Measurements from ENCODE around the gene EFL1. TPM values are rescaled to one million over a fixed set of nuclear protein-coding genes. Genes with fewer than 3 reads are reported as not detected.
"Not testable (repeated sequence)": the region's sequence is repeated elsewhere in the genome, so short reads cannot be mapped to it uniquely, and the experiment has no call there.

Gene EFL1
- total and polyA plus RNA-seq, 2 donors: 10.4 to 25.5 TPM

GRCh38 chr15:82261566-82262421, 740 bp downstream of the EFL1 start:
- 7% methylated on average over 19 of the region's 19 CpGs for WGBS
- DNase-seq (ENCODE audit: low read depth in 6 of 9, low spot score in 9 of 9): peak in 1 of 9 donors; percentile 19
- H3K27me3 ChIP-seq (ENCODE audit: control insufficient read depth in 2 of 2, insufficient read depth in 1 of 2, low read length in 1 of 2); H3K36me3 ChIP-seq (ENCODE audit: control insufficient read depth in 2 of 2, insufficient read depth in 2 of 2, low read length in 1 of 2); H3K9me3 ChIP-seq (ENCODE audit: control insufficient read depth in 2 of 2, insufficient read depth in 1 of 2, low read length in 1 of 2): not testable (repeated sequence)
- peaks cover 0 to 14% of the 10 kb centered on the region in 2 donors for H3K4me1 ChIP-seq (ENCODE audit: control insufficient read depth in 2 of 2, insufficient read depth in 2 of 2, low read length in 2 of 2)
- peak overlapping the region; percentile 90 to 96 for H3K4me3 ChIP-seq (ENCODE audit: low read length in 2 of 2)
- H3K27ac ChIP-seq (ENCODE audit: low read depth in 1 of 2, low read length in 1 of 2): peak overlapping the region; percentile 63 to 81

- not testable (repeated sequence) for H3K9me3 ChIP-seq (ENCODE audit: control insufficient read depth in 2 of 2, insufficient read depth in 1 of 2, low read length in 1 of 2); DNase-seq (ENCODE audit: low read depth in 6 of 9, low spot score in 9 of 9); H3K27ac ChIP-seq (ENCODE audit: low read depth in 1 of 2, low read length in 1 of 2); H3K27me3 ChIP-seq (ENCODE audit: control insufficient read depth in 2 of 2, insufficient read depth in 1 of 2, low read length in 1 of 2); H3K4me1 ChIP-seq (ENCODE audit: control insufficient read depth in 2 of 2, insufficient read depth in 2 of 2, low read length in 2 of 2); H3K4me3 ChIP-seq (ENCODE audit: low read length in 2 of 2)
- 97% methylated on average over 3 of the region's 3 CpGs for WGBS
- H3K36me3 ChIP-seq (ENCODE audit: control insufficient read depth in 2 of 2, insufficient read depth in 2 of 2, low read length in 1 of 2): peaks cover 2 to 10% of the 10 kb centered on the region in 2 donors
Observed at GRCh38 chr15:82248261-82248660, 14.3 kb downstream of the EFL1 start.

GRCh38 chr15:82245956-82246355, 16.6 kb downstream of the EFL1 start:
- DNase-seq (ENCODE audit: low read depth in 6 of 9, low spot score in 9 of 9); H3K27ac ChIP-seq (ENCODE audit: low read depth in 1 of 2, low read length in 1 of 2); H3K4me1 ChIP-seq (ENCODE audit: control insufficient read depth in 2 of 2, insufficient read depth in 2 of 2, low read length in 2 of 2); H3K27me3 ChIP-seq (ENCODE audit: control insufficient read depth in 2 of 2, insufficient read depth in 1 of 2, low read length in 1 of 2); H3K9me3 ChIP-seq (ENCODE audit: control insufficient read depth in 2 of 2, insufficient read depth in 1 of 2, low read length in 1 of 2); H3K4me3 ChIP-seq (ENCODE audit: low read length in 2 of 2): not testable (repeated sequence)
- peaks cover 0 to 10% of the 10 kb centered on the region in 2 donors for H3K36me3 ChIP-seq (ENCODE audit: control insufficient read depth in 2 of 2, insufficient read depth in 2 of 2, low read length in 1 of 2)
- 97% methylated on average over 5 of the region's 5 CpGs for WGBS

- H3K4me1 ChIP-seq (ENCODE audit: control insufficient read depth in 2 of 2, insufficient read depth in 2 of 2, low read length in 2 of 2); H3K27me3 ChIP-seq (ENCODE audit: control insufficient read depth in 2 of 2, insufficient read depth in 1 of 2, low read length in 1 of 2); DNase-seq (ENCODE audit: low read depth in 6 of 9, low spot score in 9 of 9); H3K4me3 ChIP-seq (ENCODE audit: low read length in 2 of 2); H3K27ac ChIP-seq (ENCODE audit: low read depth in 1 of 2, low read length in 1 of 2); H3K9me3 ChIP-seq (ENCODE audit: control insufficient read depth in 2 of 2, insufficient read depth in 1 of 2, low read length in 1 of 2): not testable (repeated sequence)
- WGBS: 95% methylated on average over 3 of the region's 5 CpGs
- H3K36me3 ChIP-seq (ENCODE audit: control insufficient read depth in 2 of 2, insufficient read depth in 2 of 2, low read length in 1 of 2): peaks cover 10 to 17% of the 10 kb centered on the region in 2 donors
Observed at GRCh38 chr15:82243644-82244043, 18.9 kb downstream of the EFL1 start.

GRCh38 chr15:82241836-82242499, 20.6 kb downstream of the EFL1 start:
- not testable (repeated sequence) for DNase-seq (ENCODE audit: low read depth in 6 of 9, low spot score in 9 of 9); H3K4me3 ChIP-seq (ENCODE audit: low read length in 2 of 2); H3K4me1 ChIP-seq (ENCODE audit: control insufficient read depth in 2 of 2, insufficient read depth in 2 of 2, low read length in 2 of 2); H3K27ac ChIP-seq (ENCODE audit: low read depth in 1 of 2, low read length in 1 of 2); H3K27me3 ChIP-seq (ENCODE audit: control insufficient read depth in 2 of 2, insufficient read depth in 1 of 2, low read length in 1 of 2); H3K9me3 ChIP-seq (ENCODE audit: control insufficient read depth in 2 of 2, insufficient read depth in 1 of 2, low read length in 1 of 2)
- WGBS: 98% methylated on average over 1 of the region's 1 CpG
- H3K36me3 ChIP-seq (ENCODE audit: control insufficient read depth in 2 of 2, insufficient read depth in 2 of 2, low read length in 1 of 2): peaks cover 16 to 17% of the 10 kb centered on the region in 2 donors

GRCh38 chr15:82239685-82240391, 22.7 kb downstream of the EFL1 start:
- Histone ChIP-seq H3K27me3 (ENCODE audit: control insufficient read depth in 2 of 2, insufficient read depth in 1 of 2, low read length in 1 of 2) (no peaks in the 10 kb centered on the region), H3K36me3 (ENCODE audit: control insufficient read depth in 2 of 2, insufficient read depth in 2 of 2, low read length in 1 of 2) (peaks cover 12 to 16% of the 10 kb centered on the region in 2 donors), H3K9me3 (ENCODE audit: control insufficient read depth in 2 of 2, insufficient read depth in 1 of 2, low read length in 1 of 2) (no peaks in the 10 kb centered on the region), H3K4me3 (ENCODE audit: low read length in 2 of 2) (no peak overlapping the region), H3K27ac (ENCODE audit: low read depth in 1 of 2, low read length in 1 of 2) (no peak overlapping the region), H3K4me1 (ENCODE audit: control insufficient read depth in 2 of 2, insufficient read depth in 2 of 2, low read length in 2 of 2) (no peaks in the 10 kb centered on the region)
- WGBS: 97% methylated on average over 5 of the region's 5 CpGs
- no peak for DNase-seq (ENCODE audit: low read depth in 6 of 9, low spot score in 9 of 9)

GRCh38 chr15:82237944-82238534, 24.5 kb downstream of the EFL1 start:
- DNase-seq (ENCODE audit: low read depth in 6 of 9, low spot score in 9 of 9); H3K27me3 ChIP-seq (ENCODE audit: control insufficient read depth in 2 of 2, insufficient read depth in 1 of 2, low read length in 1 of 2); H3K9me3 ChIP-seq (ENCODE audit: control insufficient read depth in 2 of 2, insufficient read depth in 1 of 2, low read length in 1 of 2); H3K27ac ChIP-seq (ENCODE audit: low read depth in 1 of 2, low read length in 1 of 2); H3K4me1 ChIP-seq (ENCODE audit: control insufficient read depth in 2 of 2, insufficient read depth in 2 of 2, low read length in 2 of 2); H3K4me3 ChIP-seq (ENCODE audit: low read length in 2 of 2): not testable (repeated sequence)
- WGBS: 63% methylated on average over 3 of the region's 3 CpGs
- H3K36me3 ChIP-seq (ENCODE audit: control insufficient read depth in 2 of 2, insufficient read depth in 2 of 2, low read length in 1 of 2): peaks cover 12 to 16% of the 10 kb centered on the region in 2 donors

GRCh38 chr15:82231842-82232241, 30.7 kb downstream of the EFL1 start:
- no peak for DNase-seq (ENCODE audit: low read depth in 6 of 9, low spot score in 9 of 9)
- no peaks in the 10 kb centered on the region for H3K4me1 ChIP-seq (ENCODE audit: control insufficient read depth in 2 of 2, insufficient read depth in 2 of 2, low read length in 2 of 2)
- no peaks in the 10 kb centered on the region for H3K9me3 ChIP-seq (ENCODE audit: control insufficient read depth in 2 of 2, insufficient read depth in 1 of 2, low read length in 1 of 2)
- WGBS: 93% methylated on average over 2 of the region's 2 CpGs
- peaks cover 4 to 10% of the 10 kb centered on the region in 2 donors for H3K36me3 ChIP-seq (ENCODE audit: control insufficient read depth in 2 of 2, insufficient read depth in 2 of 2, low read length in 1 of 2)
- H3K27ac ChIP-seq (ENCODE audit: low read depth in 1 of 2, low read length in 1 of 2): no peak overlapping the region
- no peak overlapping the region for H3K4me3 ChIP-seq (ENCODE audit: low read length in 2 of 2)
- no peaks in the 10 kb centered on the region for H3K27me3 ChIP-seq (ENCODE audit: control insufficient read depth in 2 of 2, insufficient read depth in 1 of 2, low read length in 1 of 2)
